Measurements from ENCODE around the gene RTRAF. TPM values are rescaled to one million over a fixed set of nuclear protein-coding genes. Genes with fewer than 3 reads are reported as not detected.

The RTRAF gene
- 235 to 299 TPM (median 248 TPM) in 5 replicates for total RNA-seq (2022; extraction: Qiagen RNA extraction; ENCODE audit: low read depth)

DNA sequence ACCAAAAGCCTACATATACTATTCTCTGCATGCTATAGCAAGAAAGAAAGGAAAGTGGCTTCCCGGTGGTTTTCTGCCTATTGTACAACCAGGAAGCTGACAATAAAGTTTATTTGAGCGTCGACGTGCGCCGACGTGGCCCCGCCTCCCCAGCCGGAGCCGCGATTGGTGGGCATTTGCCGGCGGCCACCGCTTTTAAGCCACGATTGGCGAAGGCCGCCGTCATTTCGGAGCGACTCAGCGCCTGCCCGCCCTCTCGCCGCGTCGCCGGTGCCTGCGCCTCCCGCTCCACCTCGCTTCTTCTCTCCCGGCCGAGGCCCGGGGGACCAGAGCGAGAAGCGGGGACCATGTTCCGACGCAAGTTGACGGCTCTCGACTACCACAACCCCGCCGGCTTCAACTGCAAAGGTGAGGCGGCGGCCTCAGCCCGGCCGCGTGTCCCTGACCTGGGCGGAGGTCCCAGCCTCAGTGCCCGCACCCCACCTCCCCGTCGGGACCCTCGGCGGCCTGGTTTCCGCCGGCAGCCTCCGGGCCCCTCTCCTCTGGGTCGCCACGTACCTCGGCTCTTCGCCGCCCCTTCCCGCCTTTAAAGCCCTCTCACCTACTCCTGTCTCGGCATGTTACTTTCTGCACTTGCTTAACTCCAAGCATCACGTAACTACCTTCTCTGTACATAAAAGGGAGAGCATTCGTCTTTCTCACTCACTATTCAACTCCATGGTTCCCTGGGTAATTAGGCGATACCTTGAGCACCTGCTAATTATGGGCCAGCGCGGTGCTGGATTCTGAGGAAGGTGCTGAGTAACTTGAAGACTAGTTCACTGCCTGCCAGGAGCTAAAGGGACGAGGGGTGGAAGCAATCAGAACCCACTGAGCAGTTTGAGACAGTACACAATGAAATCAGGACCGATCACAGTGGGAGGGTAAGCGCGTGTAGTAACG, at the start of gene RTRAF:
Gene RTRAF, plus strand, starts transcription at position 254 of the 942 bp plus-strand sequence. Its CDS starts 94 bp downstream, at position 348.

Other genes starting within 250 kb of the RTRAF start
- gene GNG2, start 128.9 kb upstream of the RTRAF start, total RNA-seq (2022; extraction: Qiagen RNA extraction; ENCODE audit: low read depth): 1.7 to 3.2 TPM (median 2.7 TPM) in 5 replicates
- 16.2 to 25.5 TPM (median 18.1 TPM) in 5 replicates for gene NID2, start 79.5 kb downstream of the RTRAF start, total RNA-seq (2022; extraction: Qiagen RNA extraction; ENCODE audit: low read depth)

Data from A549 treated with CpdA at 1 μM for 4 hours (cell line).